Measurements from ENCODE around the gene NEU3.

GRCh38 chr11:75052457-75052856, 63.7 kb downstream of the NEU3 start:
- TF ChIP-seq CTCF (IDR thresholded peaks at IDR 0.05), result no peak
- no peak for TF ChIP-seq POLR2A (IDR thresholded peaks at IDR 0.05)

All from ovary (tissue), 3 donors.